Mammary epithelial cell (primary cell): ENCODE results near the gene ADAR.

Experiments used
- EZH2 ChIP-seq: IDR thresholded peaks from 2 replicates; pipeline ENCODE4 v1.6.1; 2012; ENCODE audit warnings: low read length, inconsistent platforms, borderline replicate concordance
- TF ChIP-seq, protein P1 (sequence below), 2 donors: IDR thresholded peaks in 1 of 2; conservative IDR thresholded peaks in 1 of 2; 2 replicates each; pipeline ENCODE4 v1.5.1; 2011 to 2012; ENCODE audit warnings: inconsistent platforms in 2 of 2, low read length in 2 of 2, mild to moderate bottlenecking in 2 of 2, control low read depth in 1 of 2, low read depth in 1 of 2; ENCODE audit not compliant: insufficient read depth in 1 of 2; ENCODE audit errors: extremely low read depth in 1 of 2

DNA sequence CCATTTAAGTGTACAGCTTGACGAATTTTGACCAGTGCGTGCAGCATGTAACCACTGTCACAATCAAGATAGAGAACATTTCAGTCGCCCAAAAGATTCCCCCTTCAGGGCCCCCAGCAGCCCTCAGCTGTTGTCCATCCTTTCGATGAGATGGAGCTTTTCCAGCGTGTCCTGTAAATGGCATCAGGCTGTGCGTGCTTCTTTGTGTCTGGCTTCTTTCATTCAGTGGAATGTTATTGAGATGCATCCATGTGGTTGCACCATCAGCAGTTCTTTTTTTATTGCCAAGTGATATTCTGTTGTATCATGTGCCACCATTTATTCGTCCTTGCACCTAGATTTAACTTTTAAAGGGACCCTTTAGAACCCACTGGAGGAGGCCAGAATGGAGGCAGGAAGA lies 71.4 kb downstream of the ADAR start:
- TF ChIP-seq, protein P1, sequence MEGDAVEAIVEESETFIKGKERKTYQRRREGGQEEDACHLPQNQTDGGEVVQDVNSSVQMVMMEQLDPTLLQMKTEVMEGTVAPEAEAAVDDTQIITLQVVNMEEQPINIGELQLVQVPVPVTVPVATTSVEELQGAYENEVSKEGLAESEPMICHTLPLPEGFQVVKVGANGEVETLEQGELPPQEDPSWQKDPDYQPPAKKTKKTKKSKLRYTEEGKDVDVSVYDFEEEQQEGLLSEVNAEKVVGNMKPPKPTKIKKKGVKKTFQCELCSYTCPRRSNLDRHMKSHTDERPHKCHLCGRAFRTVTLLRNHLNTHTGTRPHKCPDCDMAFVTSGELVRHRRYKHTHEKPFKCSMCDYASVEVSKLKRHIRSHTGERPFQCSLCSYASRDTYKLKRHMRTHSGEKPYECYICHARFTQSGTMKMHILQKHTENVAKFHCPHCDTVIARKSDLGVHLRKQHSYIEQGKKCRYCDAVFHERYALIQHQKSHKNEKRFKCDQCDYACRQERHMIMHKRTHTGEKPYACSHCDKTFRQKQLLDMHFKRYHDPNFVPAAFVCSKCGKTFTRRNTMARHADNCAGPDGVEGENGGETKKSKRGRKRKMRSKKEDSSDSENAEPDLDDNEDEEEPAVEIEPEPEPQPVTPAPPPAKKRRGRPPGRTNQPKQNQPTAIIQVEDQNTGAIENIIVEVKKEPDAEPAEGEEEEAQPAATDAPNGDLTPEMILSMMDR (conservative IDR thresholded peaks at IDR 0.05 in 1 of 2, IDR thresholded peaks at IDR 0.05 in 1 of 2; ENCODE audit: extremely low read depth in 1 of 2, insufficient read depth in 1 of 2, low read depth in 1 of 2, low read length in 2 of 2): no peak
- TF ChIP-seq EZH2: no peak
